B cell (primary cell): ENCODE data around the gene KDM4F. TPM values are rescaled to one million over a fixed set of nuclear protein-coding genes. Genes with fewer than 3 reads are reported as not detected.
A peak's percentile ranks its signal among the peaks of the same experiment; 100 is the strongest.

ENCODE experiments used
- ATAC-seq: fragments of 200-7000 bp; cut with Tn5 transposase; one replicate; pipeline ENCODE4 v1.10.0; 2021; ENCODE audit warnings: low read depth, mild to moderate bottlenecking, moderate number of reproducible peaks, moderate library complexity
- CTCF ChIA-PET: fragments of 350-600 bp; sonication (Branson Sonifier 250); formaldehyde crosslinking; loops from one replicate; lab custom pipeline; 2021; ENCODE audit warnings: antibody characterized with exemption, inconsistent platforms; lab: Charles Lee
- POLR2A ChIA-PET: fragments of 350-600 bp; sonication (Branson Sonifier 250); formaldehyde crosslinking; loops from one replicate; lab custom pipeline; 2021; ENCODE audit warnings: antibody characterized with exemption; lab: Charles Lee
- DNase-seq: peaks from one replicate; pipeline ENCODE4 v3.0.0; 2013
- H2AFZ ChIP-seq: 2 replicates; pipeline ENCODE4 v1.6.1; 2012; ENCODE audit warnings: mild to moderate bottlenecking, low read depth, low read length; ENCODE audit not compliant: insufficient read depth, poor library complexity, severe bottlenecking
- H3K27ac ChIP-seq, 2 donors: 1 replicate in 1 of 2; 2 replicates in 1 of 2; pipeline ENCODE4 v1.5.1; 2012 to 2013; ENCODE audit warnings: low read length in 2 of 2, mild to moderate bottlenecking in 2 of 2, moderate library complexity in 1 of 2
- H3K27me3 ChIP-seq, 4 experiments: fragments of 200-600 bp in 1 of 4; sonication (generic) in 1 of 4; replicated peaks in 1 of 4; 1 replicate in 2 of 4; 2 replicates in 2 of 4; pipeline versions ENCODE4 v1.6.1 to v1.7.0; 2013 to 2016; ENCODE audit warnings: low read length in 3 of 4, mild to moderate bottlenecking in 2 of 4, mixed read lengths in 1 of 4, moderate library complexity in 1 of 4; ENCODE audit not compliant: insufficient read depth in 4 of 4, control insufficient read depth in 3 of 4; ENCODE audit errors: control extremely low read depth in 1 of 4
- H3K36me3 ChIP-seq, 2 experiments: replicated peaks in 1 of 2; 1 replicate in 1 of 2; 2 replicates in 1 of 2; pipeline versions ENCODE4 v1.6.1 to v1.7.1; 2013; ENCODE audit warnings: low read length in 1 of 2; ENCODE audit not compliant: insufficient read depth in 2 of 2, control insufficient read depth in 1 of 2; ENCODE audit errors: control extremely low read depth in 1 of 2, extremely low read depth in 1 of 2
- H3K4me1 ChIP-seq, 2 donors: fragments of 200-600 bp in 1 of 2; sonication (generic) in 1 of 2; 1 replicate in 1 of 2; 2 replicates in 1 of 2; pipeline versions ENCODE4 v1.5.1 to v1.6.1; 2013 to 2017; ENCODE audit warnings: low read length in 2 of 2; ENCODE audit not compliant: control insufficient read depth in 2 of 2, insufficient read depth in 2 of 2
- H3K4me2 ChIP-seq: replicated peaks from 2 replicates; pipeline ENCODE3; 2012; ENCODE audit warnings: mild to moderate bottlenecking, low read depth, low read length; ENCODE audit not compliant: poor library complexity, severe bottlenecking
- H3K4me3 ChIP-seq, 5 experiments: fragments of 200-600 bp in 1 of 5; sonication (generic) in 1 of 5; 1 replicate in 3 of 5; 2 replicates in 2 of 5; pipeline versions ENCODE4 v1.5.1 to v1.7.0; 2011 to 2016; ENCODE audit warnings: low read length in 4 of 5, mild to moderate bottlenecking in 4 of 5, low read depth in 2 of 5, control low read depth in 1 of 5, moderate library complexity in 1 of 5; ENCODE audit not compliant: insufficient read depth in 1 of 5; ENCODE audit errors: control extremely low read depth in 1 of 5, extremely low read depth in 1 of 5
- H3K79me2 ChIP-seq: fragments of 200-600 bp; sonication (generic); one replicate; pipeline ENCODE4 v1.6.0; 2016; ENCODE audit warnings: low read length; ENCODE audit not compliant: control insufficient read depth, insufficient read depth
- H3K9ac ChIP-seq: fragments of 200-600 bp; sonication (generic); 2 replicates; pipeline ENCODE4 v1.6.1; 2017; ENCODE audit warnings: mild to moderate bottlenecking, low read length, moderate library complexity
- H3K9me3 ChIP-seq, 3 donors: one replicate each; pipeline versions ENCODE4 v1.6.1 to v1.7.1; 2013; ENCODE audit warnings: low read length in 2 of 3; ENCODE audit not compliant: control insufficient read depth in 2 of 3, insufficient read depth in 1 of 3; ENCODE audit errors: control extremely low read depth in 1 of 3
- H4K20me1 ChIP-seq: 2 replicates; pipeline ENCODE4 v1.6.0; 2012; ENCODE audit warnings: mild to moderate bottlenecking, low read length; ENCODE audit not compliant: insufficient read depth, control insufficient read depth, poor library complexity, severe bottlenecking
- H3K27ac Mint-ChIP-seq: one replicate; pipeline ENCODE4 v1.8.0; 2021; ENCODE audit warnings: mixed read lengths
- H3K27me3 Mint-ChIP-seq: one replicate; pipeline ENCODE4 v1.8.0; 2021; ENCODE audit warnings: mixed read lengths
- H3K4me1 Mint-ChIP-seq: one replicate; pipeline ENCODE4 v1.8.0; 2021; ENCODE audit warnings: mixed read lengths
- H3K4me3 Mint-ChIP-seq: one replicate; pipeline ENCODE4 v1.8.0; 2021; ENCODE audit warnings: mixed read lengths
- H3K9me3 Mint-ChIP-seq: one replicate; pipeline ENCODE4 v1.8.0; 2022; ENCODE audit warnings: mixed read lengths; ENCODE audit not compliant: insufficient read depth
- EZH2 ChIP-seq: IDR thresholded peaks from 2 replicates; pipeline ENCODE4 v1.6.1; 2012; ENCODE audit warnings: borderline replicate concordance, low read depth, mild to moderate bottlenecking, moderate library complexity, low read length; ENCODE audit not compliant: insufficient read depth, poor library complexity, severe bottlenecking
- WGBS: methylation state at CpG from one replicate; pipeline ENCODE4 v1.1.5; 2013; ENCODE audit warnings: missing lambda C conversion rate; ENCODE audit not compliant: insufficient coverage; 5-methylcytosine and 5-hydroxymethylcytosine counted together
- intact Hi-C: fragments of 100-400 bp; cut with micrococcal nuclease; formaldehyde crosslinking; loops from one replicate; pipeline ENCODE4 v1.10.0; 2022
- polyA plus RNA-seq: library from polyadenylated mRNA; depleted of rRNA; stranded (reverse); fragments of >200 nt; gene quantifications from 2 replicates; pipeline ENCODE4 v1.2.3, GENCODE V29; 2012
- total RNA-seq, 2 donors: library from RNA; stranded (reverse); fragments of 120-200 nt in 1 of 2; gene quantifications; 1 replicate in 1 of 2; 2 replicates in 1 of 2; pipeline versions ENCODE4 v1.2.3 to v1.2.4, GENCODE V29; 2013 to 2022
- TF ChIP-seq, protein P1 (sequence below): fragments of 200-600 bp; IDR thresholded peaks from one replicate; pipeline ENCODE4 v1.8.0; 2022; ENCODE audit warnings: antibody characterized with exemption, mild to moderate bottlenecking

Gene KDM4F
- total and polyA plus RNA-seq, 2 donors (not counting 1 experiment from before 2014, with no cell fraction given): not detected

DNA sequence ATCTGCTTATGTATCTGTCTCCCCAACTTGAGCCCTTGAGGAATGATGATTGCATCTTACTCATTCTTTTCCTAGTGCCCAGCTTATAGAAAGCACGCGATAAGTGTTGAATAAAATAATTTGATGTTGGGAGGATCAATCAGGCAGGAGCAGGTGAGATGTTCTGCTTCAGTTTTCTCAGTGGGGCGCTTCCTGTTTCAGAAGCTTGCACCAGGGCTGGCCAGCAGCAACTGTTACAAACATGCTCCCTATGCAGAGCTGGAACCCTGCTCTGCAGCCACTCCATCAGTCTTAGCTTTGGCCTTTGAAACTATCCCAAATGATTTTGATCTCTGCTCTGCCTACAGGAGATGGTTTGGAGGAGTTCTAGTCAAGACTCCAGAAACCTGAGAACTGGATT is 44.3 kb downstream of the KDM4F start:
- no peak overlapping the region for H3K27ac ChIP-seq
- no peaks in the 10 kb centered on the region for H3K9me3 ChIP-seq
- no peaks in the 10 kb centered on the region for H3K36me3 ChIP-seq
- no peak for ATAC-seq
- intact Hi-C loops: no loop called here
- ChIA-PET CTCF (interaction anchor here (0.7 to 7.0 kb wide), 9 partner anchors 17 to 59 kb away, joined by 3 to 96 read pairs (median 5); partner anchors contain the start of gene SRSF8), POLR2A (interaction anchor here (1.0 kb wide), 1 partner anchor 26 kb away, joined by 3 read pairs; no protein-coding TSS in a partner anchor)
- Mint-ChIP-seq H3K27me3 (no peaks in the 10 kb centered on the region), H3K4me3 (peak overlapping the region; percentile 57), H3K27ac (peak overlapping the region; percentile 23), H3K4me1 (peaks cover 85% of the 10 kb centered on the region), H3K9me3 (no peaks in the 10 kb centered on the region)
- peak overlapping the region in 1 of 5 experiments; percentile 13 for H3K4me3 ChIP-seq
- TF ChIP-seq EZH2: no peak
- TF ChIP-seq, protein P1, sequence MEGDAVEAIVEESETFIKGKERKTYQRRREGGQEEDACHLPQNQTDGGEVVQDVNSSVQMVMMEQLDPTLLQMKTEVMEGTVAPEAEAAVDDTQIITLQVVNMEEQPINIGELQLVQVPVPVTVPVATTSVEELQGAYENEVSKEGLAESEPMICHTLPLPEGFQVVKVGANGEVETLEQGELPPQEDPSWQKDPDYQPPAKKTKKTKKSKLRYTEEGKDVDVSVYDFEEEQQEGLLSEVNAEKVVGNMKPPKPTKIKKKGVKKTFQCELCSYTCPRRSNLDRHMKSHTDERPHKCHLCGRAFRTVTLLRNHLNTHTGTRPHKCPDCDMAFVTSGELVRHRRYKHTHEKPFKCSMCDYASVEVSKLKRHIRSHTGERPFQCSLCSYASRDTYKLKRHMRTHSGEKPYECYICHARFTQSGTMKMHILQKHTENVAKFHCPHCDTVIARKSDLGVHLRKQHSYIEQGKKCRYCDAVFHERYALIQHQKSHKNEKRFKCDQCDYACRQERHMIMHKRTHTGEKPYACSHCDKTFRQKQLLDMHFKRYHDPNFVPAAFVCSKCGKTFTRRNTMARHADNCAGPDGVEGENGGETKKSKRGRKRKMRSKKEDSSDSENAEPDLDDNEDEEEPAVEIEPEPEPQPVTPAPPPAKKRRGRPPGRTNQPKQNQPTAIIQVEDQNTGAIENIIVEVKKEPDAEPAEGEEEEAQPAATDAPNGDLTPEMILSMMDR: no peak
- peaks cover 72 to 75% of the 10 kb centered on the region in 2 donors for H3K4me1 ChIP-seq
- H4K20me1 ChIP-seq: peaks cover 10% of the 10 kb centered on the region
- peak; percentile 43 for DNase-seq
- no peaks in the 10 kb centered on the region for H3K27me3 ChIP-seq
- 0% methylated on average over 1 of the region's 3 CpGs for WGBS
- H3K9ac ChIP-seq: no peak overlapping the region
- H3K4me2 ChIP-seq: peak overlapping the region; percentile 59
- peaks cover 79% of the 10 kb centered on the region for H3K79me2 ChIP-seq
- no peak overlapping the region for H2AFZ ChIP-seq

DNA sequence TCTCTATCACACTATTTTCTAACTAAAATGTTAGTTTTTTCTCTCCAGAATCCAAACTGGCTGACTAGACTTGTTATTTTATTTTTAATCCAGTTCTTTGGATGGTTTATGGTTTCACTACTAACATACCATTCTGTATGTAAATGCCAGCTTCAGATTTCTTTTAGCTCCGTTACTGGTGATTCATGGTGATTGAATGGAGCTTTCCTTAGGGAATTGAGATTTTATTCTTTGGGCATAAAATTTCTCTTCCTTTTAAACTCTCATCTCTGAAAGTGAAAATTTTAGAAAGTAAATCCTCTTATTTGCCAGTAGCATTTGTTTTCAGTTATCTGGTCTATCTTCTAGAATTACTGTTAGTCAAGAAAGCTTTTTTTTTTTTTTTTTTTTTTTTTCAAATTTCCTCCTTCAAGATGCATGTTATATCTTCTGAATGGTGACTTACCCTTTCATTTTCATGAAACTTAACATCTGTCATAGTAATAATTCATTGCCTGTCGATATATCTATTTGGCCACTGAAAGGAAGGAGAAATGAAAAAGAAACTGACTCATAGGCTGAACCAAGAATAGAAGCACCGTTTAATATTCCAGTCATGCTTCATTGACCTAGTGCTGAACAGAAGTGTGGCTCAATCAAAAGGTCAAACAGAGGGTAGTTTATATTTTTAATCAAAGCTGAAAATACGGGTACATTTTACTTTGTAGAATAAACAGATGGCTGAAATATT is 46.8 kb downstream of the KDM4F start:
- Histone ChIP-seq H3K79me2 (peaks cover 93% of the 10 kb centered on the region), H2AFZ (no peak overlapping the region), H3K27ac (peak overlapping the region; percentile 31 to 54), H3K9ac (peak overlapping the region; percentile 26), H3K9me3 (no peaks in the 10 kb centered on the region), H3K27me3 (no peaks in the 10 kb centered on the region), H3K36me3 (no peaks in the 10 kb centered on the region), H3K4me3 (peak overlapping the region in 1 of 5 experiments; percentile 0), H3K4me2 (peak overlapping the region; percentile 54), H4K20me1 (peaks cover 18% of the 10 kb centered on the region), H3K4me1 (peaks cover 71 to 73% of the 10 kb centered on the region in 2 donors)
- POLR2A ChIA-PET: interaction anchor here (0.5 to 1.0 kb wide), 3 partner anchors 23 to 628 kb away, joined by 5 to 8 read pairs (median 5); no protein-coding TSS in a partner anchor
- no CpG with 5 or more reads among the region's 4 CpGs for WGBS
- intact Hi-C loops: loop anchor here (1.0 kb wide), 3 partner anchors 29 to 619 kb away; no protein-coding TSS in a partner anchor
- peak; percentile 86 for ATAC-seq
- peaks cover 86% of the 10 kb centered on the region for H3K4me1 Mint-ChIP-seq
- no peaks in the 10 kb centered on the region for H3K9me3 Mint-ChIP-seq
- H3K27ac Mint-ChIP-seq: peak overlapping the region; percentile 76
- H3K4me3 Mint-ChIP-seq: peak overlapping the region; percentile 44
- no peak for TF ChIP-seq EZH2
- TF ChIP-seq, protein P1: no peak
- DNase-seq: peak; percentile 54
- CTCF ChIA-PET: interaction anchor here (0.5 to 1.6 kb wide), 4 partner anchors 25 to 685 kb away, joined by 4 to 6 read pairs (median 5); no protein-coding TSS in a partner anchor
- no peaks in the 10 kb centered on the region for H3K27me3 Mint-ChIP-seq
